Dedifferentiated amniotic fluid mesenchymal stem cell (primary cell): ENCODE data around the gene SLC23A2.
"Not testable (repeated sequence)": the region's sequence is repeated elsewhere in the genome, so short reads cannot be mapped to it uniquely, and the experiment has no call there.

Experiments used
- DNase-seq: peaks from one replicate; pipeline ENCODE4 v3.0.0-alpha.2; 2016; ENCODE audit errors: extremely low spot score

The SLC23A2 gene

GRCh38 chr20:4876731-4877130, 124.6 kb downstream of the SLC23A2 start:
- DNase-seq, result no peak

GRCh38 chr20:4876301-4876700, 125.0 kb downstream of the SLC23A2 start:
- DNase-seq, result no peak

- no peak for DNase-seq
Observed at GRCh38 chr20:4875578-4876067, 125.7 kb downstream of the SLC23A2 start.

GRCh38 chr20:4873396-4873795, 127.9 kb downstream of the SLC23A2 start:
- no peak for DNase-seq

- no peak for DNase-seq
Observed at GRCh38 chr20:4871486-4871885, 129.8 kb downstream of the SLC23A2 start.

GRCh38 chr20:4870906-4871305, 130.4 kb downstream of the SLC23A2 start:
- DNase-seq, result no peak

GRCh38 chr20:4869290-4870193, 131.8 kb downstream of the SLC23A2 start:
- no peak for DNase-seq

GRCh38 chr20:4867051-4867450, 134.3 kb downstream of the SLC23A2 start:
- DNase-seq, result no peak

GRCh38 chr20:4866429-4866828, 134.9 kb downstream of the SLC23A2 start:
- no peak for DNase-seq

- no peak for DNase-seq
Observed at GRCh38 chr20:4864311-4864752, 137.0 kb downstream of the SLC23A2 start.

- no peak for DNase-seq
Observed at GRCh38 chr20:4862661-4863060, 138.6 kb downstream of the SLC23A2 start.

- DNase-seq, result no peak
Observed at GRCh38 chr20:4861961-4862360, 139.3 kb downstream of the SLC23A2 start.

- DNase-seq, result no peak
Observed at GRCh38 chr20:4858000-4858399, 143.3 kb downstream of the SLC23A2 start.

- DNase-seq, result no peak
Observed at GRCh38 chr20:4856022-4856755, 145.1 kb downstream of the SLC23A2 start.

GRCh38 chr20:4855555-4855954, 145.8 kb downstream of the SLC23A2 start:
- no peak for DNase-seq

GRCh38 chr20:4855097-4855496, 146.2 kb downstream of the SLC23A2 start:
- DNase-seq, result no peak

GRCh38 chr20:4854561-4854901, 146.8 kb downstream of the SLC23A2 start:
- no peak for DNase-seq

GRCh38 chr20:4853757-4854560, 147.4 kb downstream of the SLC23A2 start:
- DNase-seq, result no peak

GRCh38 chr20:4853004-4853403, 148.3 kb downstream of the SLC23A2 start:
- no peak for DNase-seq

- DNase-seq, result no peak
Observed at GRCh38 chr20:4850960-4851359, 150.3 kb downstream of the SLC23A2 start.

- not testable (repeated sequence) for DNase-seq
Observed at GRCh38 chr20:4848829-4849228, 152.5 kb downstream of the SLC23A2 start.

- DNase-seq, result no peak
Observed at GRCh38 chr20:4848041-4848440, 153.3 kb downstream of the SLC23A2 start.
